PFSK-1 (cell line): ENCODE measurements around the gene ABHD4.

ENCODE experiments used
- POLR2AphosphoS5 ChIP-seq: IDR thresholded peaks from 2 replicates; pipeline ENCODE4 v1.6.1; 2012; ENCODE audit warnings: low read depth, mild to moderate bottlenecking, control low read depth, low read length, moderate library complexity
- SIN3A ChIP-seq: IDR thresholded peaks from 2 replicates; pipeline ENCODE4 v1.6.1; 2012; ENCODE audit warnings: mild to moderate bottlenecking, low read length, moderate library complexity, borderline replicate concordance; ENCODE audit not compliant: insufficient read depth

- TF ChIP-seq POLR2AphosphoS5 = no peak
- TF ChIP-seq SIN3A = no peak
Measured at GRCh38 chr14:22560662-22561365, 37.3 kb upstream of the ABHD4 start.
